Measurements from ENCODE around the gene SLC45A3. TPM values are rescaled to one million over a fixed set of nuclear protein-coding genes. Genes with fewer than 3 reads are reported as not detected.

Gene SLC45A3
- total RNA-seq, 3 donors from 2014 or later (not counting 1 experiment from before 2014, with no cell fraction given) = 0.31 to 28.8 (median 1.8) TPM

GRCh38 chr1:205677167-205677566, 3.1 kb downstream of the SLC45A3 start:
- Histone ChIP-seq H3K36me3 (ENCODE audit: control insufficient read depth, insufficient read depth, low read length) (no peaks in the 10 kb centered on the region), H3K27me3 (ENCODE audit: control insufficient read depth, insufficient read depth, low read length) (peaks cover 2% of the 10 kb centered on the region), H3K4me3 (ENCODE audit: low read length) (no peak overlapping the region), H3K9me3 (ENCODE audit: control insufficient read depth, insufficient read depth, low read length) (no peaks in the 10 kb centered on the region), H3K27ac (ENCODE audit: low read length) (no peak overlapping the region), H3K4me1 (ENCODE audit: control insufficient read depth, insufficient read depth, low read length) (peaks cover 14% of the 10 kb centered on the region)
- 23% methylated on average over 5 of the region's 5 CpGs for WGBS (ENCODE audit: insufficient coverage)
- H3K36me3 Mint-ChIP-seq = no peaks in the 10 kb centered on the region
- DNase-seq (no peak), ATAC-seq (peak in 1 of 3 donors; percentile 43)
- no peak overlapping the region for H3K27ac Mint-ChIP-seq
- H3K4me3 Mint-ChIP-seq = no peak overlapping the region
- no peaks in the 10 kb centered on the region for H3K9me3 Mint-ChIP-seq
- H3K27me3 Mint-ChIP-seq (ENCODE audit: low read depth in 2 of 2) = peaks cover 11 to 15% of the 10 kb centered on the region in 2 donors
- no peak for TF ChIP-seq CTCF (IDR thresholded peaks at IDR 0.05)
- intact Hi-C loops (cut with micrococcal nuclease) = no loop called here
- H3K4me1 Mint-ChIP-seq = peaks cover 14 to 19% of the 10 kb centered on the region in 2 donors

- Histone ChIP-seq H3K4me1 (ENCODE audit: control insufficient read depth, insufficient read depth, low read length) (peaks cover 17% of the 10 kb centered on the region), H3K4me3 (ENCODE audit: low read length) (no peak overlapping the region), H3K27ac (ENCODE audit: low read length) (no peak overlapping the region), H3K9me3 (ENCODE audit: control insufficient read depth, insufficient read depth, low read length) (no peaks in the 10 kb centered on the region), H3K36me3 (ENCODE audit: control insufficient read depth, insufficient read depth, low read length) (no peaks in the 10 kb centered on the region), H3K27me3 (ENCODE audit: control insufficient read depth, insufficient read depth, low read length) (peaks cover 2% of the 10 kb centered on the region)
- DNase-seq = no peak
- Mint-ChIP-seq H3K4me3 (no peak overlapping the region), H3K27me3 (ENCODE audit: low read depth in 2 of 2) (peaks cover 11 to 15% of the 10 kb centered on the region in 2 donors), H3K4me1 (peaks cover 14 to 19% of the 10 kb centered on the region in 2 donors), H3K36me3 (no peaks in the 10 kb centered on the region), H3K9me3 (no peaks in the 10 kb centered on the region), H3K27ac (no peak overlapping the region)
- WGBS (ENCODE audit: insufficient coverage) = 86% methylated on average over 3 of the region's 3 CpGs
- ATAC-seq = no peak
- intact Hi-C loops (cut with micrococcal nuclease) = no loop called here
- no peak for TF ChIP-seq CTCF (IDR thresholded peaks at IDR 0.05)
These were observed 3.7 kb downstream of the SLC45A3 start for GRCh38 chr1:205676597-205676996.

GRCh38 chr1:205676002-205676401, 4.3 kb downstream of the SLC45A3 start:
- Histone ChIP-seq H3K27ac (ENCODE audit: low read length) (no peak overlapping the region), H3K36me3 (ENCODE audit: control insufficient read depth, insufficient read depth, low read length) (no peaks in the 10 kb centered on the region), H3K9me3 (ENCODE audit: control insufficient read depth, insufficient read depth, low read length) (no peaks in the 10 kb centered on the region), H3K4me3 (ENCODE audit: low read length) (no peak overlapping the region), H3K27me3 (ENCODE audit: control insufficient read depth, insufficient read depth, low read length) (peaks cover 2% of the 10 kb centered on the region), H3K4me1 (ENCODE audit: control insufficient read depth, insufficient read depth, low read length) (peaks cover 21% of the 10 kb centered on the region)
- DNase-seq (no peak), ATAC-seq (no peak)
- intact Hi-C loops (cut with micrococcal nuclease) = no loop called here
- H3K4me1 Mint-ChIP-seq = peaks cover 13 to 19% of the 10 kb centered on the region in 2 donors
- no peaks in the 10 kb centered on the region for H3K9me3 Mint-ChIP-seq
- H3K4me3 Mint-ChIP-seq = no peak overlapping the region
- no peaks in the 10 kb centered on the region for H3K36me3 Mint-ChIP-seq
- TF ChIP-seq CTCF (IDR thresholded peaks at IDR 0.05) = no peak
- WGBS (ENCODE audit: insufficient coverage) = 97% methylated on average over 5 of the region's 5 CpGs
- H3K27ac Mint-ChIP-seq = no peak overlapping the region
- H3K27me3 Mint-ChIP-seq (ENCODE audit: low read depth in 2 of 2) = peaks cover 5 to 11% of the 10 kb centered on the region in 2 donors

GRCh38 chr1:205675247-205675646, 5.1 kb downstream of the SLC45A3 start:
- no peak for ATAC-seq
- peaks cover 8 to 19% of the 10 kb centered on the region in 2 donors for H3K4me1 Mint-ChIP-seq
- Histone ChIP-seq H3K4me3 (ENCODE audit: low read length) (no peak overlapping the region), H3K4me1 (ENCODE audit: control insufficient read depth, insufficient read depth, low read length) (peaks cover 20% of the 10 kb centered on the region), H3K36me3 (ENCODE audit: control insufficient read depth, insufficient read depth, low read length) (no peaks in the 10 kb centered on the region), H3K27me3 (ENCODE audit: control insufficient read depth, insufficient read depth, low read length) (peaks cover 2% of the 10 kb centered on the region), H3K9me3 (ENCODE audit: control insufficient read depth, insufficient read depth, low read length) (no peaks in the 10 kb centered on the region), H3K27ac (ENCODE audit: low read length) (no peak overlapping the region)
- H3K36me3 Mint-ChIP-seq = no peaks in the 10 kb centered on the region
- no peak for TF ChIP-seq CTCF (IDR thresholded peaks at IDR 0.05)
- peaks cover 0 to 7% of the 10 kb centered on the region in 2 donors for H3K27me3 Mint-ChIP-seq (ENCODE audit: low read depth in 2 of 2)
- 88% methylated on average over 4 of the region's 4 CpGs for WGBS (ENCODE audit: insufficient coverage)
- no peaks in the 10 kb centered on the region for H3K9me3 Mint-ChIP-seq
- intact Hi-C loops (cut with micrococcal nuclease) = no loop called here
- H3K4me3 Mint-ChIP-seq = no peak overlapping the region
- DNase-seq = no peak
- no peak overlapping the region for H3K27ac Mint-ChIP-seq
